ENCODE results near the gene MARCHF11. TPM values are rescaled to one million over a fixed set of nuclear protein-coding genes. Genes with fewer than 3 reads are reported as not detected.

The MARCHF11 gene
- total RNA-seq: not detected

DNA sequence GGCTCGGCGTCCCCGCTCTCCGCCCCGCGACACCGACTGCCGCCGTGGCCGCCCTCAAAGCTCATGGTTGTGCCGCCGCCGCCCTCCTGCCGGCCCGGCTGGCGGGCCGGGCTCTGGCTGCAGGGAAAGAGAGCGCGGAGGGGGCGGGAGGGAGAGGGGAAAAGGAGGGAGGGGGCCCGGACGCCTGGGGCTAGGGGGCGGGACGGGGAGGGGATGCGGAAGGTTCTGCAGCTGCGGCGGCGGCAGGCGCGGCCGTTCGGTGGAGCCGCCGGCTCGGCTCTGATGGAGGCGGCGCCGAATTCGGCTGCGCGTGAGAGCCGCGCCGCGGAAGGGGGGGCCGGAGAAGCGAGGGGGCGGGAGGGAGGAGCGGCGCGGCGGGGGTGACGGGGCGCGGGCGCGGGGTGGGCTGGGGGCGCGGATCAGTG, at the start of gene MARCHF11:
Gene MARCHF11 (minus strand): TSS at position 281 of the 425 bp plus-strand sequence. CDS start 216 bp downstream, at position 65.
- Mint-ChIP-seq H3K4me1 (peaks cover 9% of the 10 kb centered on the region), H3K4me3 (peak within 1 kb of the TSS; percentile 13), H3K9me3 (no peaks in the 10 kb centered on the region), H3K36me3 (ENCODE audit: low read depth) (peaks cover 3% of the 10 kb centered on the region), H3K27me3 (peaks cover 26% of the 10 kb centered on the region), H3K27ac (no peak within 1 kb of the TSS)
- DNase-seq: no peak
- CTCF ChIA-PET: no interaction called here
- POLR2A ChIA-PET: no interaction called here

GRCh38 chr5:16225927-16226326, 46.3 kb upstream of the MARCHF11 start:
- ChIA-PET CTCF (no interaction called here), POLR2A (no interaction called here)
- Mint-ChIP-seq H3K36me3 (ENCODE audit: low read depth) (no peaks in the 10 kb centered on the region), H3K27me3 (no peaks in the 10 kb centered on the region), H3K9me3 (no peaks in the 10 kb centered on the region), H3K4me3 (no peak overlapping the region), H3K27ac (no peak overlapping the region), H3K4me1 (no peaks in the 10 kb centered on the region)
- DNase-seq: no peak

DNA sequence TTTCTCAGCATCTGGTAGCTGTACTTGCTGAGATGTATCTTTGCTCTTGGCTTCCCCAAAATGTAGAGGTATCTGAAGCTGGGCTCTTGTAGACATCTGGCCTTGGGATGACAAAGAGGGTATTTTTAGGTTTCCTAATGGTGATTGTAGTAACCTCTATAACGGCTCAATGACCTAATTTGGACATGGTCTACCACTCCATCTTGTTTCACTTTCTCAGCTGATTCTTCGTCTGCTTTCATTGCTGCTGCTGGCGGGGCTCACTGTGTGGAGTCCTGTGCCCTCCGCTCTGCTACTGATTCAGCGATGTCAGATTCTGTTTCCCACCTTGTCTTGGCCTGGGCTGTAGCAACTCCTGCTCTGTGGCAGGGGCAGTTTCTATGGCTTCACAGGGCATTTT, 12.7 kb upstream of the MARCHF11 start:
- ChIA-PET POLR2A (no interaction called here), CTCF (no interaction called here)
- DNase-seq: no peak
- peaks cover 5% of the 10 kb centered on the region for H3K9me3 Mint-ChIP-seq
- no peaks in the 10 kb centered on the region for H3K36me3 Mint-ChIP-seq (ENCODE audit: low read depth)
- H3K27me3 Mint-ChIP-seq: no peaks in the 10 kb centered on the region
- H3K4me3 Mint-ChIP-seq: no peak overlapping the region
- no peaks in the 10 kb centered on the region for H3K4me1 Mint-ChIP-seq
- H3K27ac Mint-ChIP-seq: no peak overlapping the region

GRCh38 chr5:16180789-16181082, 1.1 kb upstream of the MARCHF11 start:
- H3K4me1 Mint-ChIP-seq: peaks cover 9% of the 10 kb centered on the region
- H3K27ac Mint-ChIP-seq: no peak overlapping the region
- H3K27me3 Mint-ChIP-seq: peaks cover 26% of the 10 kb centered on the region
- CTCF ChIA-PET: no interaction called here
- H3K9me3 Mint-ChIP-seq: no peaks in the 10 kb centered on the region
- peaks cover 3% of the 10 kb centered on the region for H3K36me3 Mint-ChIP-seq (ENCODE audit: low read depth)
- no peak for DNase-seq
- no peak overlapping the region for H3K4me3 Mint-ChIP-seq
- POLR2A ChIA-PET: no interaction called here

DNA sequence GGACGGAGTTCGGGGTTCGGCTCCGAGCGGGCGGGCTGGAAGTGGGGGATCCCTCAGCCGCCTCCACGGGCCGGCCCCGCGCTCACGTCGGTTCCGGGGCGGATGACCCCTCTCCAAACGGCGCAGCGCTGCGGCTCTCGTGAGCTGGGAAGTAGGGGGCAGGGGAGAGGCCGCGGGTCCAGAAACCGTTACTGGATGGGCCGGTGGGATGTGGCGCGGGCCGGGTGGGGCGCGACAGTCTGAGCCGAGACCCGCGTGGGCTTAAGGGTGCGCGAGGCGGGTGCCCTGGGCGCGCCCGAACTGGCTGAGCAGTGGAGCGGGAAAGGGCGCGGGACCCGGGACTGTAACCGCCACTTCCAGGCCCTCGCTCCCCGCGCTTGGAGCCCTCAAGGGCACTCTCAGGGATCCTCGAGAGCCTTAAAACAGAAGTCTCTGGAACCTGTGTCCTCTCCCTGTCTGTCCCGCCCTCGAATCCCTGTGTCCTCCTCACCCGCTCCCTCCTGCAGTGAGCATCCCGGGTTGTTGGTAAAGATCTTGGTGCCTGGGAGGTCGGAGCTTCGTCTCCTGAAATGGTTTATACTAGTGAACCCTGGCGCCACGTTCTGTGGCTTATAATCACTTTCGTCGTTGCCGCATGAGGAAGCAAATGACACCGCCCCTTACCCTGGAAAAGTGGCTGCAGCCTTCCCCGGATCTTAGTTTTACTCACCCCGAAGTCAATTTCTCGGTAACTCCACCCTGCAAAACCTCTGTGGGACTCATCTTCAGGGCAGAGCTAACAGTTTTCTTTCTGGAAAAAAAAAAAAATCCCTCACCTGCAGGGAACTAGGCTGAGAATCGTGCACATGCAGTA, 571 bp upstream of the MARCHF11 start:
- DNase-seq: no peak
- Mint-ChIP-seq H3K27ac (no peak overlapping the region), H3K4me1 (peaks cover 9% of the 10 kb centered on the region), H3K9me3 (no peaks in the 10 kb centered on the region), H3K36me3 (ENCODE audit: low read depth) (peaks cover 3% of the 10 kb centered on the region), H3K4me3 (no peak overlapping the region), H3K27me3 (peaks cover 26% of the 10 kb centered on the region)
- ChIA-PET CTCF (no interaction called here), POLR2A (no interaction called here)

DNA sequence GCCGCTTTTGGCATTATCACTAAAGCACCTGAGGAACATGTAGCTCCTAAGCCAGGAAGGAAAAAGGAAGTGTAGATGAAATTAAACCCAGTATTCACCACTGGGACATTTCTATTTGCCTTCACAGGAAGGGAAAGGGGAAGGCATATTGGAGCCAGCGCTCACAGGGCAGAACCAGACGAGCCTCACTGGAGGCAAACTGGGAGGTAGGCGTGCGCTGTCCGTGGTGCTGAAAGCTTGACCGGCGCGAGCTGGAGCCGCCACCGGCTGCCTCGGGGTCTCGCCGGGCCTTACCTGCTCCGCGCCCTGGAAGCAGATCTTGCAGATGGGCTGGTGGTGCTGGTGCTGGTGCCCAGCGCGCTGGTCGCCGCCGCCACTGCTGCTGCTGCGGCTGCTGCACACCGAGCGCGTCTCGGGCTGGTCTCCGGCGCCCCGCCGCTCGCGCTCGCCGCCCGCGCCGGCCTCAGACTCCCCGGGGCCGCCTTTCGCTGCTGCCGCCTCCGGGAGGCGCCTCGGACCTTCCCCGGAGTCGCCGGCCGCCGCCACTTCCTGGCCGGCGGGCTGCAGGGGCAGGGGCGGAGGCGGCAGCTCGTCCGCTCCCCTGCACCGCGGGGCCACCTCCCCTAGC, 732 bp downstream of the MARCHF11 start:
- H3K4me1 Mint-ChIP-seq: peaks cover 9% of the 10 kb centered on the region
- no peaks in the 10 kb centered on the region for H3K9me3 Mint-ChIP-seq
- peak; percentile 40 for DNase-seq
- H3K27me3 Mint-ChIP-seq: peaks cover 26% of the 10 kb centered on the region
- ChIA-PET CTCF (no interaction called here), POLR2A (no interaction called here)
- H3K36me3 Mint-ChIP-seq (ENCODE audit: low read depth): peaks cover 3% of the 10 kb centered on the region
- H3K4me3 Mint-ChIP-seq: peak overlapping the region; percentile 13
- H3K27ac Mint-ChIP-seq: no peak overlapping the region

DNA sequence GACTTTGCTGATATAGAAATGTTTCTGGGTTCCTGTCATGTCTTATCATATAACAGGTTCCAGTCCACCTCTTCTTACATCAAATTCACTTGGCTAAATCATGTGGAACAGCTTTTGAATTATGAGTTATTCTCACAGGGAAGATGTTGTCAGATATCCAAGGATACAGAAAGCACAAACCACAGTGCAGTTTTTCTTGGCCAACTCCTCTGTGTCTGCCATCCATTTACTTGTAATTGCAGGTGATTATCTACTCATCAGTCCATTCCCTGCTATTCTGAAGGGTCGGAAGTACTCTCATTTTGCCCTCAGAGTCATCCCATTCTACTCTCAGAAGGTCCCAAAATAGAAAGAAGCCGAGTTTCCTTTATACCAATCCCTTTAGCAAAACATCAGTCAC, 10.0 kb downstream of the MARCHF11 start:
- H3K36me3 Mint-ChIP-seq (ENCODE audit: low read depth): no peaks in the 10 kb centered on the region
- no peaks in the 10 kb centered on the region for H3K27me3 Mint-ChIP-seq
- no peak overlapping the region for H3K27ac Mint-ChIP-seq
- no peaks in the 10 kb centered on the region for H3K4me1 Mint-ChIP-seq
- no peaks in the 10 kb centered on the region for H3K9me3 Mint-ChIP-seq
- no peak for DNase-seq
- no peak overlapping the region for H3K4me3 Mint-ChIP-seq
- CTCF ChIA-PET: no interaction called here
- POLR2A ChIA-PET: no interaction called here

GRCh38 chr5:16160706-16161105, 18.9 kb downstream of the MARCHF11 start:
- H3K4me1 Mint-ChIP-seq: no peaks in the 10 kb centered on the region
- H3K4me3 Mint-ChIP-seq: no peak overlapping the region
- no peak overlapping the region for H3K27ac Mint-ChIP-seq
- ChIA-PET CTCF (interaction anchor here (1.1 to 1.4 kb wide), 2 partner anchors 295 to 298 kb away, joined by 3 to 6 read pairs; no protein-coding TSS in a partner anchor), POLR2A (interaction anchor here (0.6 kb wide), 1 partner anchor 296 kb away, joined by 3 read pairs; no protein-coding TSS in a partner anchor)
- H3K36me3 Mint-ChIP-seq (ENCODE audit: low read depth): no peaks in the 10 kb centered on the region
- H3K9me3 Mint-ChIP-seq: no peaks in the 10 kb centered on the region
- peak; percentile 35 for DNase-seq
- H3K27me3 Mint-ChIP-seq: no peaks in the 10 kb centered on the region

DNA sequence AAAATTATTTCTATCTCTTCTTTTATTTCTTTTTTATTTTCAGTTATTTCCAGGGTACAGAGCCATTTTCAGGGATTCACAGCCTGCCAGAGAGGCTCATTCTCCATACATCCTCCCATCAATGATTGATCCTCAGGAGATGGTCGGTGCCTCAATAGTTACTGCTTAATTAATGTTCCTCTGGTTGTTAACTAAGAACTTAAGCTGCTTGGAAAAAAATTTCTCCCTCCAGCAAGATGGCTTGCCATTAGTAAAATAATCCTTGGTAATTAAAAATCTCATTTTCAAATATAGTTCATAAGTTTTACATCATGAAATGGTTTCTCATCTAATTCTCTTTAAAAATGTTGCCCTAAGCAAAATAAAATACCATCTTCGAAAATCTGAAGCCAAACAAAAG, 20.0 kb downstream of the MARCHF11 start:
- H3K4me3 Mint-ChIP-seq: no peak overlapping the region
- H3K27ac Mint-ChIP-seq: no peak overlapping the region
- H3K4me1 Mint-ChIP-seq: no peaks in the 10 kb centered on the region
- CTCF ChIA-PET: no interaction called here
- no peaks in the 10 kb centered on the region for H3K27me3 Mint-ChIP-seq
- no peaks in the 10 kb centered on the region for H3K36me3 Mint-ChIP-seq (ENCODE audit: low read depth)
- POLR2A ChIA-PET: no interaction called here
- DNase-seq: no peak
- H3K9me3 Mint-ChIP-seq: no peaks in the 10 kb centered on the region

GRCh38 chr5:16156152-16156551, 23.4 kb downstream of the MARCHF11 start:
- no peaks in the 10 kb centered on the region for H3K36me3 Mint-ChIP-seq (ENCODE audit: low read depth)
- no peaks in the 10 kb centered on the region for H3K4me1 Mint-ChIP-seq
- no peak overlapping the region for H3K4me3 Mint-ChIP-seq
- ChIA-PET CTCF (no interaction called here), POLR2A (no interaction called here)
- H3K9me3 Mint-ChIP-seq: no peaks in the 10 kb centered on the region
- H3K27ac Mint-ChIP-seq: no peak overlapping the region
- no peaks in the 10 kb centered on the region for H3K27me3 Mint-ChIP-seq
- no peak for DNase-seq

DNA sequence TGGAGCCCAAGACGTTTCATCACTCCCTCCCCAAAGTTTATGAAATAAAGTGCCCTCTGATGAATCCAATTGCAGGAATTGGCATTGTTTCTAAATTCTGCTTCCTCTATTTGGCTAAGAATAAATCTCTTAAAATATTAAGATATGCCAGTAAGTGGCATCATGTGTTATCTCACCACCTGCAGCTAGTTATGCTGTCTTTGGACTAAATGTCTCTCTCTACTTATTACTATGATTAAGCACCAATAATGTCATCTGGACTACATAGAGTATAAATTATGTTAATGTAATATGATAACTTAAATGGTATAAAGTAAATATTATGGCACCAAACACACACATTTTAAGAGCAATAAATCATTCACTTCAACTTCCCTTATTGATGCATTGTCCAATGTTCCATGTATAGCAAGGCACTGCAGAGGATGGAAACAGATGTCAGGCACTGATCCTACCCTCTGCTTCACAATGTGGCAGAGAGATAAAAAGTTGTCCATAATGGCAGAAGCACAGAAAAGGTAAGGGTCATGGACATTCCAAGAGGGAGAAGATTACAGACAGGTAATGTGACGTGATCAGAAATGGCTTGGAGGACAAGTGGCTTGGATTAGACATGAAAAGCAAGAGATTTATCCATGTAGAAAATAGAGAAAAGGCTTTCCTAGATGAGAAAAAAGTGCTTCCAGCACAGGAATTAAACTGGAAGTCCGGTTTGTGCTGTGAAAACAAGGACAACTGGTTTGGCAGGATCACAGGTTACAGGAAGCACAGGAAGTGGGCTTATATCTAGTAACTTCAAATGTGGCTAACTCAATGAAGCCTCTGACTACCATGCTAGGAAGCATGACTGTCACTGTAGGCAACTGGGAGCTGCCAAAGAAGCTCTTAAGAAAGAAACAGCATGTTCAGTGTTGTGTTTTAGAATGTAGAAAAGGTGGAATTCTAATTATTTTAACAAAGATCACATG, 26.7 kb downstream of the MARCHF11 start:
- no peaks in the 10 kb centered on the region for H3K27me3 Mint-ChIP-seq
- no peak overlapping the region for H3K27ac Mint-ChIP-seq
- no peaks in the 10 kb centered on the region for H3K36me3 Mint-ChIP-seq (ENCODE audit: low read depth)
- no peak overlapping the region for H3K4me3 Mint-ChIP-seq
- H3K4me1 Mint-ChIP-seq: no peaks in the 10 kb centered on the region
- ChIA-PET CTCF (no interaction called here), POLR2A (no interaction called here)
- no peaks in the 10 kb centered on the region for H3K9me3 Mint-ChIP-seq
- no peak for DNase-seq

DNA sequence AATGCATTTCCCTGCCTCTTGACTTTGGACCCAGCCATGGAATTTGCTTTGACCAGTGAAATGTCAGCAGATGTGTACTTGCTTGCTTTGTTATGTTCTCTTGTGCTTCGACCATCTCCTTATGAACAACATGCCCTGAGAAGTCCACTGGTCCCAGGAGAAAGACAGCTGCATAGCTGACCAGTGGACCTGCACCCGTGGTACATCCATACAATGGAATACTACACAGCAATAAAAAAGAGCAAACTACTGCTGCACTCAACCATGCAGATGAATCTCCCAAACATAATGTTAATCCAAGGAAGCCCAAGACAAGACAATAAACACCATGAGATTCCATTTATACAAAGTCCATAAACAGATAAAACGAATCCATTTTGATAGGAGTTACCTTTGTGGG, 30.0 kb downstream of the MARCHF11 start:
- no peak for DNase-seq
- H3K27ac Mint-ChIP-seq: no peak overlapping the region
- no peaks in the 10 kb centered on the region for H3K4me1 Mint-ChIP-seq
- ChIA-PET CTCF (no interaction called here), POLR2A (no interaction called here)
- no peak overlapping the region for H3K4me3 Mint-ChIP-seq
- H3K27me3 Mint-ChIP-seq: no peaks in the 10 kb centered on the region
- no peaks in the 10 kb centered on the region for H3K9me3 Mint-ChIP-seq
- no peaks in the 10 kb centered on the region for H3K36me3 Mint-ChIP-seq (ENCODE audit: low read depth)

Data from activated CD4-positive, alpha-beta T cell treated with anti-CD3 and anti-CD28 coated beads, Interleukin-2, amount 10 ng/mL, durations not matched to agents 7 days and 5 days (primary cell).